ENCODE results near the gene JADE2. TPM values are rescaled to one million over a fixed set of nuclear protein-coding genes. Genes with fewer than 3 reads are reported as not detected.

JADE2 gene
- total RNA-seq, 1 donor from 2014 or later, result 2.1 TPM

- H3K4me3 Mint-ChIP-seq (ENCODE audit: unreplicated experiment), result no peak overlapping the region
- H3K9me3 Mint-ChIP-seq (ENCODE audit: unreplicated experiment), result peaks cover 2% of the 10 kb centered on the region
- peaks cover 9% of the 10 kb centered on the region for H3K27me3 Mint-ChIP-seq (ENCODE audit: unreplicated experiment)
- no peak for DNase-seq
- TF ChIP-seq, protein P1, sequence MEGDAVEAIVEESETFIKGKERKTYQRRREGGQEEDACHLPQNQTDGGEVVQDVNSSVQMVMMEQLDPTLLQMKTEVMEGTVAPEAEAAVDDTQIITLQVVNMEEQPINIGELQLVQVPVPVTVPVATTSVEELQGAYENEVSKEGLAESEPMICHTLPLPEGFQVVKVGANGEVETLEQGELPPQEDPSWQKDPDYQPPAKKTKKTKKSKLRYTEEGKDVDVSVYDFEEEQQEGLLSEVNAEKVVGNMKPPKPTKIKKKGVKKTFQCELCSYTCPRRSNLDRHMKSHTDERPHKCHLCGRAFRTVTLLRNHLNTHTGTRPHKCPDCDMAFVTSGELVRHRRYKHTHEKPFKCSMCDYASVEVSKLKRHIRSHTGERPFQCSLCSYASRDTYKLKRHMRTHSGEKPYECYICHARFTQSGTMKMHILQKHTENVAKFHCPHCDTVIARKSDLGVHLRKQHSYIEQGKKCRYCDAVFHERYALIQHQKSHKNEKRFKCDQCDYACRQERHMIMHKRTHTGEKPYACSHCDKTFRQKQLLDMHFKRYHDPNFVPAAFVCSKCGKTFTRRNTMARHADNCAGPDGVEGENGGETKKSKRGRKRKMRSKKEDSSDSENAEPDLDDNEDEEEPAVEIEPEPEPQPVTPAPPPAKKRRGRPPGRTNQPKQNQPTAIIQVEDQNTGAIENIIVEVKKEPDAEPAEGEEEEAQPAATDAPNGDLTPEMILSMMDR (IDR thresholded peaks at IDR 0.05; ENCODE audit: partially characterized antibody, unreplicated experiment), result no peak
- no peak overlapping the region for H3K27ac Mint-ChIP-seq (ENCODE audit: unreplicated experiment)
- H3K4me1 Mint-ChIP-seq (ENCODE audit: low read depth, unreplicated experiment), result no peaks in the 10 kb centered on the region
- H3K36me3 Mint-ChIP-seq (ENCODE audit: unreplicated experiment), result no peaks in the 10 kb centered on the region
Observed at GRCh38 chr5:134503937-134504437, 21.5 kb upstream of the JADE2 start.

DNA sequence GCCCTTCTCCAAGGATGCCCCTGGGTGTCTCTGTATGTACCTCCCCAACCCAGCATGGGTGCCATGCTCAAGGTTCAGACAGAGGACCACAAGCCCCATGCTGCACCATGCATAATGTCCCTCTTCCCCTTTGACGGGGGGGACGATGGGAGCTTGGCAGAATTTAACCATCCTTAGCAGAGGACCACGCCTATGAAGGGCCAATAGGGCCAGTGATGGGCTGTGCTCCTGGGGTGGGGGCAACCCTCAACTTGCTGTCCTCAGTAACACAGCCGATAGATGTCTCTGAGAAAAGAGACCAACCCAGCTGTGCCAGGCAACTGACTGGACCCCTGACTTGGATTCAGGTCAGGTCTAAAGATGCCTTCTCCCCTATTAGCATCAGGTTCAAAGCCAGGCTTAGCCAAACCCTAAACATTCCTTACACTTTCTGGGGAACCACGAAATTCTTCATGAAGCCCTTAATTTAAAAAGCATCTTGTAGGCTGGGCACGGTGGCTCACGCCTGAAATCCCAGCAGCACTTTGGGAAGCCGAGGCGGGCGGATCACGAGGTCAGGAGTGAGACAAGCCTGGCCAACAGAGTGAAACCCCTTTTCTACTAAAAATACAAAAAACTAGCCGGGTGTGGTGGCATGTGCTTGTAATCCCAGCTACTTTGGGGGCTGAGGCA lies 20.7 kb upstream of the JADE2 start:
- Mint-ChIP-seq H3K36me3 (ENCODE audit: unreplicated experiment) (no peaks in the 10 kb centered on the region), H3K4me1 (ENCODE audit: low read depth, unreplicated experiment) (no peaks in the 10 kb centered on the region)

GRCh38 chr5:134506054-134507039 lies 19.1 kb upstream of the JADE2 start:
- peaks cover 2% of the 10 kb centered on the region for H3K9me3 Mint-ChIP-seq (ENCODE audit: unreplicated experiment)
- peaks cover 6% of the 10 kb centered on the region for H3K27me3 Mint-ChIP-seq (ENCODE audit: unreplicated experiment)
- TF ChIP-seq, protein P1 (IDR thresholded peaks at IDR 0.05; ENCODE audit: partially characterized antibody, unreplicated experiment), result no peak
- H3K4me1 Mint-ChIP-seq (ENCODE audit: low read depth, unreplicated experiment), result peaks cover 3% of the 10 kb centered on the region
- H3K27ac Mint-ChIP-seq (ENCODE audit: unreplicated experiment), result no peak overlapping the region
- no peak overlapping the region for H3K4me3 Mint-ChIP-seq (ENCODE audit: unreplicated experiment)
- no peak for DNase-seq
- no peaks in the 10 kb centered on the region for H3K36me3 Mint-ChIP-seq (ENCODE audit: unreplicated experiment)

More for the DNA sequence above, 20.7 kb upstream of the JADE2 start:
- TF ChIP-seq, protein P1 (IDR thresholded peaks at IDR 0.05; ENCODE audit: partially characterized antibody, unreplicated experiment), result no peak
- no peak for DNase-seq
- H3K27ac Mint-ChIP-seq (ENCODE audit: unreplicated experiment), result no peak overlapping the region
- no peak overlapping the region for H3K4me3 Mint-ChIP-seq (ENCODE audit: unreplicated experiment)
- H3K27me3 Mint-ChIP-seq (ENCODE audit: unreplicated experiment), result peaks cover 7% of the 10 kb centered on the region
- peaks cover 2% of the 10 kb centered on the region for H3K9me3 Mint-ChIP-seq (ENCODE audit: unreplicated experiment)

GRCh38 chr5:134507452-134507851 lies 18.0 kb upstream of the JADE2 start:
- Mint-ChIP-seq H3K27ac (ENCODE audit: unreplicated experiment) (no peak overlapping the region), H3K4me1 (ENCODE audit: low read depth, unreplicated experiment) (peaks cover 3% of the 10 kb centered on the region), H3K4me3 (ENCODE audit: unreplicated experiment) (no peak overlapping the region), H3K27me3 (ENCODE audit: unreplicated experiment) (peaks cover 6% of the 10 kb centered on the region), H3K36me3 (ENCODE audit: unreplicated experiment) (no peaks in the 10 kb centered on the region), H3K9me3 (ENCODE audit: unreplicated experiment) (peaks cover 2% of the 10 kb centered on the region)
- TF ChIP-seq, protein P1 (IDR thresholded peaks at IDR 0.05; ENCODE audit: partially characterized antibody, unreplicated experiment), result no peak
- no peak for DNase-seq

Measured in glutamatergic neuron (in vitro differentiated cells).